Choroid plexus epithelial cell (primary cell): ENCODE measurements around the gene MTOR.

Experiments
- DNase-seq: peaks from one replicate; pipeline ENCODE4 v3.0.0-alpha.2; 2010; ENCODE audit warnings: low read depth
- H3K4me3 ChIP-seq: 2 replicates; pipeline ENCODE4 v1.5.1; 2011; ENCODE audit warnings: low read depth, mild to moderate bottlenecking, control low read depth, low read length, moderate library complexity
- CTCF ChIP-seq: conservative IDR thresholded peaks from 2 replicates; pipeline ENCODE4 v1.5.1; 2011; ENCODE audit warnings: low read depth, mild to moderate bottlenecking, control low read depth, inconsistent platforms, low read length, moderate library complexity

The MTOR gene

GRCh38 chr1:11179125-11179524 lies 83.2 kb downstream of the MTOR start:
- DNase-seq, result no peak
- no peak for TF ChIP-seq CTCF

GRCh38 chr1:11178021-11179015 lies 84.0 kb downstream of the MTOR start:
- no peak for TF ChIP-seq CTCF
- DNase-seq, result no peak
- no peak overlapping the region for H3K4me3 ChIP-seq

More at GRCh38 chr1:11179125-11179524, 83.2 kb downstream of the MTOR start:
- no peak overlapping the region for H3K4me3 ChIP-seq

- no peak overlapping the region for H3K4me3 ChIP-seq
- TF ChIP-seq CTCF, result no peak
- DNase-seq, result peak; percentile 17
Observed at GRCh38 chr1:11176081-11176706, 86.2 kb downstream of the MTOR start.

- no peak overlapping the region for H3K4me3 ChIP-seq
- no peak for TF ChIP-seq CTCF
Observed at GRCh38 chr1:11175461-11175860, 86.9 kb downstream of the MTOR start.

GRCh38 chr1:11174261-11174942 lies 87.9 kb downstream of the MTOR start:
- no peak for TF ChIP-seq CTCF
- DNase-seq, result peak; percentile 73

More at GRCh38 chr1:11175461-11175860, 86.9 kb downstream of the MTOR start:
- no peak for DNase-seq

GRCh38 chr1:11170102-11170501 lies 92.2 kb downstream of the MTOR start:
- DNase-seq, result no peak
- no peak for TF ChIP-seq CTCF

More at GRCh38 chr1:11174261-11174942, 87.9 kb downstream of the MTOR start:
- H3K4me3 ChIP-seq, result no peak overlapping the region

More at GRCh38 chr1:11170102-11170501, 92.2 kb downstream of the MTOR start:
- H3K4me3 ChIP-seq, result no peak overlapping the region
